GM23248 (cell line): ENCODE data around the gene SPG7. TPM values are rescaled to one million over a fixed set of nuclear protein-coding genes. Genes with fewer than 3 reads are reported as not detected.

Experiments used
- DNase-seq: peaks from one replicate; pipeline ENCODE4 v3.0.0-alpha.2; 2015
- H2AFZ ChIP-seq: fragments of 200-600 bp; sonication (generic); 2 replicates; pipeline ENCODE4 v1.6.1; 2016; ENCODE audit warnings: antibody characterized with exemption
- H3F3A ChIP-seq: fragments of 200-600 bp; sonication (generic); 2 replicates; pipeline ENCODE4 v1.6.1; 2016; ENCODE audit warnings: mild to moderate bottlenecking, antibody characterized with exemption, mixed run types; ENCODE audit not compliant: insufficient read depth
- H3K27ac ChIP-seq: fragments of 200-600 bp; sonication (generic); 2 replicates; pipeline ENCODE4 v1.5.1; 2016; ENCODE audit warnings: mild to moderate bottlenecking
- H3K27me3 ChIP-seq: fragments of 200-600 bp; sonication (generic); replicated peaks from 2 replicates; pipeline ENCODE4 v1.6.1; 2016; ENCODE audit warnings: mild to moderate bottlenecking; ENCODE audit not compliant: insufficient read depth
- H3K36me3 ChIP-seq: fragments of 200-600 bp; sonication (generic); 2 replicates; pipeline ENCODE4 v1.6.1; 2016; ENCODE audit warnings: low read depth, mild to moderate bottlenecking
- H3K4me1 ChIP-seq: fragments of 200-600 bp; sonication (generic); 2 replicates; pipeline ENCODE4 v1.6.1; 2016; ENCODE audit warnings: mild to moderate bottlenecking; ENCODE audit not compliant: insufficient read depth
- H3K4me2 ChIP-seq: fragments of 200-600 bp; sonication (generic); one replicate; pipeline ENCODE4 v1.6.1; 2016; ENCODE audit warnings: mild to moderate bottlenecking; ENCODE audit not compliant: unreplicated experiment
- H3K4me3 ChIP-seq: fragments of 200-600 bp; sonication (generic); 2 replicates; pipeline ENCODE4 v1.5.1; 2016; ENCODE audit warnings: mild to moderate bottlenecking
- H3K79me2 ChIP-seq: fragments of 200-600 bp; sonication (generic); 2 replicates; pipeline ENCODE4 v1.6.1; 2016; ENCODE audit warnings: mild to moderate bottlenecking; ENCODE audit not compliant: insufficient read depth
- H3K9ac ChIP-seq: fragments of 200-600 bp; sonication (generic); 2 replicates; pipeline ENCODE4 v1.6.1; 2016; ENCODE audit warnings: mild to moderate bottlenecking
- H3K9me2 ChIP-seq: fragments of 200-600 bp; sonication (generic); 2 replicates; pipeline ENCODE4 v1.6.1; 2016; ENCODE audit warnings: mixed run types, mild to moderate bottlenecking, moderate library complexity; ENCODE audit not compliant: insufficient read depth
- H3K9me3 ChIP-seq: fragments of 200-600 bp; sonication (generic); one replicate; pipeline ENCODE4 v1.6.1; 2017; ENCODE audit warnings: low read depth
- H4K20me1 ChIP-seq: fragments of 200-600 bp; sonication (generic); 2 replicates; pipeline ENCODE4 v1.6.0; 2016; ENCODE audit not compliant: insufficient read depth
- EZH2 ChIP-seq: fragments of 200-600 bp; sonication (generic); IDR thresholded peaks from 2 replicates; pipeline ENCODE4 v1.6.1; 2018; ENCODE audit warnings: antibody characterized with exemption, mild to moderate bottlenecking; ENCODE audit not compliant: insufficient read depth, poor library complexity, severe bottlenecking
- EZH2phosphoT487 ChIP-seq: fragments of 200-600 bp; sonication (generic); IDR thresholded peaks from 2 replicates; pipeline ENCODE4 v1.6.1; 2018; ENCODE audit warnings: antibody characterized with exemption, moderate library complexity, mild to moderate bottlenecking, low read depth; ENCODE audit not compliant: insufficient read depth
- WGBS, 2 experiments: methylation state at CpG; one replicate each; pipeline ENCODE4 v1.1.6; 2015 to 2017; ENCODE audit warnings: low lambda C conversion rate in 2 of 2, low coverage in 1 of 2; ENCODE audit errors: missing lambda C conversion rate in 2 of 2; 5-methylcytosine and 5-hydroxymethylcytosine counted together
- in situ Hi-C: fragments of 300-500 bp; cut with MboI; formaldehyde crosslinking; loops from 2 replicates; pipeline ENCODE4 v1.15.0; 2020
- polyA plus RNA-seq: library from polyadenylated mRNA; unstranded; fragments of >200 nt; fragmentation: Nextera tagmentation; extraction: Ambion mirVana; gene quantifications from 2 replicates; pipeline ENCODE4 v1.2.1, GENCODE V29; 2016
- total RNA-seq: library from RNA; depleted of rRNA; stranded (reverse); fragments of >200 nt; shearing (Covaris generic); gene quantifications from 2 replicates; pipeline ENCODE4 v1.2.3, GENCODE V29; 2014

Gene SPG7
- total and polyA plus RNA-seq, 2 experiments from 2014 or later: 53.9 to 155 TPM

DNA sequence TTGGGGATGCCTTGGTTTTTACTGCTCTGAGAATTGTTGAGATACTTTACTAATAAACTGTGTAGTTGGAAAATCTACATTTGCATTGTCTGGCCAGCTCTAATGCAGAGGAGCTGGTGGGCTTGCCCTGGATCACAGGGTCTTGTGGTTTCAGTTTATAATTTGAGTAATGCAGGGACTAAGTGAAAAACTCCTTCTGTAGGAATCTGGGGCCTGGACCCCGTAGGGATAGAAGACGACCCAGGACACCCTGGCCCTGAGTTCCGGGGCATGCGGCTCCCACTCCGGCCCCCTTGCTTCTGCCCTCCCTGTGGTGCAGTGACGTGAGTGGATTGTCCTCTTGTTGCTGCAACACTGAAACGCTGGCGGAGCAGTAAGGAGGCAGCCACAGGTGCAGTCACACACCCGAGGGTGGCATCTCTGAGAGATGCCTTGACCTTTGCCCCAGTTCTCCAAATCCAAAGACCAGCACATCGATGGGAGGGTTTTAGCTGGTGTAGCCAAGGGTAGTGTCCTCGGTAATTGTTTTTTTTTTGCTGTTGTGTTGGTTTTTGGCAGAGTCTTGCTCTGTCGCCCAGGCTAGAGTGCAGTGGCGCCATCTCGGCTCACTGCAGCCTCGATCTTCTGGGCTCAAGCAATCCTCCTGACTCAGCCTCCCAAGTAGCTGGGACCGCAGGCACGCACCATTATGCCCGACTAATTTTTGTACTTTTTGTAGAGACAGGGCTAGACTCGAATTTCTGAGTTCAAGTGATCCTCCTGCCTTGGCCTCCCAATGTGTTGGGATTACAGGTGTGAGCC, 49.7 kb downstream of the SPG7 start:
- peak overlapping the region; percentile 99; the same call in 1 of the 2 replicates for H3K27ac ChIP-seq
- no peak overlapping the region for H3K4me3 ChIP-seq
- no peak for DNase-seq
- H3K9me2 ChIP-seq: no peaks in the 10 kb centered on the region
- H3K4me1 ChIP-seq: peaks cover 26% of the 10 kb centered on the region
- in situ Hi-C loops: no loop called here
- 91 to 92% methylated on average over 19 of the region's 19 CpGs for WGBS, 2 experiments
- H3K36me3 ChIP-seq: peaks cover 21% of the 10 kb centered on the region
- H3K79me2 ChIP-seq: peaks cover 24% of the 10 kb centered on the region
- no peak overlapping the region for H3K9ac ChIP-seq
- peaks cover 16% of the 10 kb centered on the region for H4K20me1 ChIP-seq
- TF ChIP-seq EZH2phosphoT487 (no peak), EZH2 (no peak)
- no peaks in the 10 kb centered on the region for H3K9me3 ChIP-seq
- H3K4me2 ChIP-seq: no peak overlapping the region
- H2AFZ ChIP-seq: no peak overlapping the region
- H3K27me3 ChIP-seq: no peaks in the 10 kb centered on the region
- peaks cover 28% of the 10 kb centered on the region for H3F3A ChIP-seq

DNA sequence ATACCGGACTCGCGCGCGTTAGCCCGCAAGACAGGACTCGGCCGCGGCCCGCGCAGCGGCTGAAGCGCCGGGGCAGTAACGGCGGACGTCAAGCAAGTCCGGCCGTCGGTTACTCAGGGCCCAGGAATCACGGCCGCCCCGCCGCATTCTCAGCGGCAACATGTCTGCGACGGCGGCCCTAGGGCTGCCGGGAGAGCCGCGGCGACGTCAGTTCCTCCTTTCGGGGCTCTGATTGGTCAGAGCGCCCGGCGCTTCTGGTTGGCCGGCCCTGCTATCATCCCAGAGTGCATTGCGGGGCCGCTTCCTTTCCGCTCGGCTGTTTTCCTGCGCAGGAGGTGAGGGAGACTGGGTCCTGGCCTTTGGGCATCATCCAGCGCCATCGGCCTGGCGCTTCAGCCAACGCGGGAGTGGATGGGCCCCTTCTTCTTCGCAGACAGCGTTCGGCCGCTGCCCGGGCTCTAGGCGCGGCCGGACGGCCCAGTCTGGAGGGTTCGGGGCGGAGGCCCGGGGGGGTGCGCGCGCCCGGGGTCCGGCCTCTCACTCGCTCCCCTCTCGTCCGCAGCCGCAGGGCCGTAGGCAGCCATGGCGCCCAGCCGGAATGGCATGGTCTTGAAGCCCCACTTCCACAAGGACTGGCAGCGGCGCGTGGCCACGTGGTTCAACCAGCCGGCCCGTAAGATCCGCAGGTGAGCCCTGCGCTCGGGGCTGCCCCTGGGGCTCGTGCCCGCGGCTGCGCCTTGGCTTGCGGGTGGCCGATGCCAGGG, 52.4 kb downstream of the SPG7 start, which contains the start of gene RPL13:
Gene RPL13 (plus strand): TSS at position 305 of the 764 bp plus-strand sequence. CDS start 278 bp downstream, at position 583.
- Histone ChIP-seq H3K27ac (peak within 1 kb of the TSS; percentile 99), H4K20me1 (peaks cover 33% of the 10 kb centered on the region), H3K9ac (peak within 1 kb of the TSS; percentile 96), H3K79me2 (peaks cover 30% of the 10 kb centered on the region), H3K4me1 (peaks cover 38% of the 10 kb centered on the region), H3K9me2 (no peaks in the 10 kb centered on the region), H3F3A (peaks cover 53% of the 10 kb centered on the region), H3K9me3 (no peaks in the 10 kb centered on the region), H3K27me3 (no peaks in the 10 kb centered on the region), H3K4me3 (peak within 1 kb of the TSS; percentile 84), H3K36me3 (peaks cover 36% of the 10 kb centered on the region), H2AFZ (peak within 1 kb of the TSS; percentile 54; the same call in 1 of the 2 replicates), H3K4me2 (peak within 1 kb of the TSS; percentile 93)
- TF ChIP-seq EZH2phosphoT487 (no peak), EZH2 (no peak)
- 0 to 1% methylated on average over 60 to 70 of the region's 87 CpGs for WGBS, 2 experiments
- peak; percentile 99 for DNase-seq
- in situ Hi-C loops: no loop called here

DNA sequence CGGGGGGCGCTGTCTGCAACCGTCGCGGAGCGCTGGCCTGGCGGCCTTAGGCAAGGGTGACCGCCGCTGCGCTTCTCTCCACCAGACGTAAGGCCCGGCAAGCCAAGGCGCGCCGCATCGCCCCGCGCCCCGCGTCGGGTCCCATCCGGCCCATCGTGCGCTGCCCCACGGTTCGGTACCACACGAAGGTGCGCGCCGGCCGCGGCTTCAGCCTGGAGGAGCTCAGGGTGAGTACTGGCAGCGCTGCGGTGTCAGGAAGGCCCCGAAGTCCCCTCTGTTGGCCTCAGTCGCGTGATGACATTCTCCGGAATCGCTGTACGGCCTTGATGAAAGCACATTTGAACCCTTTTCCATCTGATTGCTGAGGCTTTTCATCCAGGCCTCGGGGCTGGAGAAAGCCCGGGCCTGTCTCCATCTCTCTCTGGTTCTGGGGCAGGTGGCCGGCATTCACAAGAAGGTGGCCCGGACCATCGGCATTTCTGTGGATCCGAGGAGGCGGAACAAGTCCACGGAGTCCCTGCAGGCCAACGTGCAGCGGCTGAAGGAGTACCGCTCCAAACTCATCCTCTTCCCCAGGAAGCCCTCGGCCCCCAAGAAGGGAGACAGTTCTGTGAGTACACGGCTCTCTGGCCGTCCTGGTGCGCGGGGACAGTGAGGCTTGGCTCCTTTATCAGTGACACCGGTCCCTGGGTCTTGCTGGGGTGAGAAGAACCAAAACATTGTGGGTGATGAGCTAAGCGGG, 53.1 kb downstream of the SPG7 start:
- in situ Hi-C loops: no loop called here
- no peaks in the 10 kb centered on the region for H3K9me2 ChIP-seq
- H3K9ac ChIP-seq: peak overlapping the region; percentile 96
- peak; percentile 55 for DNase-seq
- H3K4me3 ChIP-seq: peak overlapping the region; percentile 84
- H2AFZ ChIP-seq: no peak overlapping the region
- H4K20me1 ChIP-seq: peaks cover 33% of the 10 kb centered on the region
- WGBS, 2 experiments: 7 to 8% methylated on average over 55 to 58 of the region's 58 CpGs
- H3F3A ChIP-seq: peaks cover 60% of the 10 kb centered on the region
- H3K4me2 ChIP-seq: peak overlapping the region; percentile 93
- H3K79me2 ChIP-seq: peaks cover 30% of the 10 kb centered on the region
- peaks cover 36% of the 10 kb centered on the region for H3K36me3 ChIP-seq
- peaks cover 38% of the 10 kb centered on the region for H3K4me1 ChIP-seq
- TF ChIP-seq EZH2phosphoT487 (no peak), EZH2 (no peak)
- H3K27me3 ChIP-seq: no peaks in the 10 kb centered on the region
- peak overlapping the region; percentile 99 for H3K27ac ChIP-seq
- H3K9me3 ChIP-seq: no peaks in the 10 kb centered on the region
